ENCODE results near the gene SLC5A4.
"Not testable (repeated sequence)": the region's sequence is repeated elsewhere in the genome, so short reads cannot be mapped to it uniquely, and the experiment has no call there.

SLC5A4 gene

DNA sequence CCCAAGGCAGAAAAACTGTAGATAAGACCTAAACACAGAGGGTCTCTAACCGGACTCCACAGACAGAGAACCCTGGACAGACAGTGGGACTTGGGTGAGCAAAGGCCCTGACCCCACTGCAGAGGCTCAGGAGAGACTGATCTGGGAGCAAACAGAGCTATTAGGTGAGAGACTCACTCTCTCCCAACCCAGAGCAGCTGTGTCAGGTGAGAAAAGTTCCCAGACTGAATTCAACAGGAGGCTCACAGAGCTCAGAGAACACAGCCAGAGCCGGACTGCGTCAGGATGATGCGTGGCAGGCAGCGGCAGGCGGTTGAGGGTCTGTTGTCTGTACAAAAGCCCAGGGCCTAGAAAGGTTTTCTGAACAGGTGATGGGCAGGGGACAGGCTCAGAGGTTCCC, 55.8 kb downstream of the SLC5A4 start:
- no peak for ATAC-seq

DNA sequence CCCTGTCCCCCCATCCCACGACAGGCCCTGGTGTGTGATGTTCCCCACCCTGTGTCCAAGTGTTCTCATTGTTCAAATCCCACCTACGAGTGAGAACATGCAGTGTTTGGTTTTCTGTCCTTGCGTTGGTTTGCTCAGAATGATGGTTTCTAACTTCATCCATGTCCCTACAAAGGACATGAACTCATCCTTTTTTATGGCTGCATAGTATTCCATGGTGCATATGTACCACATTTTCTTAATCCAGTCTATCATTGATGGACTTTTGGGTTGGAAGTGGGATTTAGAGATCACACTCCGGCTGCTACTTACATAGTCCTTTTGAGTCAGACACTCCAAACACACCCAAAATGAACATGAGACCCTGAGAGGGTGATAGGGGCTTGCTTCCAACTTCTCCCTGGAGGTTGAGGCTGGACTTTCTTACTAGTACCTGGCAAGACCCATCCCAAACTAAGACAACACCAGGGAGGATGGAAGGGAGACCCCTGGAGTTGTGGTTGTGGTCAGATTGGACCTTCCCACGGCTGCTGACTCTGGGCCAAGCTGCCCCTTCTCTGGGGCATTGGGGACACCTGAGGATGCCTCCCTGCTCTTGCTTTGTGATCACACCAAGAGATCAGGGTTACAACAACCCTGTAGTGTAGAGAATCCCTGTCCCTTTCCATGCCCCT, 57.5 kb downstream of the SLC5A4 start:
- ATAC-seq, result not testable (repeated sequence)

DNA sequence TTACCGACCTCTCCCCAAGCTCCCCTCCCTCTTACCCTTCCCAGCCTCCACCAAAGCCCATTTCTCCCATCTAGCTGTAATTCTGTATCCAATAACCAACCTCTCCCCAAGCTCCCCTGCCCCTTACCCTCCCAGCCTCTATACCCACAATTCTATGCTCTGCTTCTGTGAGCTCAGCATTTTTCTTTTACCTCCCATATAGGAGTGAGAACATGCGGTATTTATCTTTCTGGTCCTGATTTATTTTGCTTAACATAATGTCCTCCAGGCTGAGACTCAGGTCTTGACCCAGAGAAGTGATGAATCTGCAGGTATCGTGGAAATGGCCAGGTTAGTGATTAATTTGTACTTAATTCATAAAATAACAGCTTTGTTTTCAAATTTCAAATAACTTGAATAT, 59.2 kb downstream of the SLC5A4 start:
- not testable (repeated sequence) for ATAC-seq

DNA sequence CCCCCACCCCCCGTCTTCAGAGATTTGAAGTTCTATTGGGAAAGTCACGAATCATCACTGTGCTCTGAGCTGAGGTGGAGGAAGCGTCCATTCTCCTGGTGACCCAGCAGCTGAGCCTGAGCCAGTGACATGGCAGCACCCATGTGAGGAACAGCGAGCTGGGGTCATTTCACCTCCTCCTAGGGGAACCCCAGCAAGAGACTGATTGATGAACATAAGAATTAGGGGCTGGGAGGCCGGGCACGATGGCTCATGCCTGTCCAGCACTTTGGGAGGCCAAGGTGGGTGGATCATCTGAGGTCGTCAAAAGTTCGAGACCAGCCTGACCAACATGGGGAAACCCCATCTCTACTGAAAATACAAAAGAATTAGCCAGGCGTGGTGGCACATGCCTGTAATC, 61.8 kb downstream of the SLC5A4 start:
- not testable (repeated sequence) for ATAC-seq

DNA sequence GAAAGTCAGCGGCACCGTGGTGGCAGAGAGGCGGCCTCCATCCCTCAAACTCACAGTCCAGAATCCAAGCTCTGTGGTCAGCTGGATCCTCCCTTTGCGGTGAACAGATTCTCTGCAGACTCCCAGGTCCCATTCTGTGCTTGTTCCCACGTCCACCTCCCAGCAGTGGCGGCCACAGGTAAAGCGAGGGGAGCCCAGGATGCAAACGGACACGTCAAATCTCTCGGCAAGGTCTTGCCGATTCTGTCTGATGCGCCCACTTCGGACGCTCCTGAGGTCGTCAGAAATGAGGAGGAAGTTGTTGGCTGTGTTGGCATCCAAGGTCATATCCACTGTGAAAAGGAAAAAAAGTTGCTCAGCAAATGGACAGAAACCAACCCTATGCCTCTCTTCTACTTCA, 64.1 kb downstream of the SLC5A4 start:
- ATAC-seq, result not testable (repeated sequence)

DNA sequence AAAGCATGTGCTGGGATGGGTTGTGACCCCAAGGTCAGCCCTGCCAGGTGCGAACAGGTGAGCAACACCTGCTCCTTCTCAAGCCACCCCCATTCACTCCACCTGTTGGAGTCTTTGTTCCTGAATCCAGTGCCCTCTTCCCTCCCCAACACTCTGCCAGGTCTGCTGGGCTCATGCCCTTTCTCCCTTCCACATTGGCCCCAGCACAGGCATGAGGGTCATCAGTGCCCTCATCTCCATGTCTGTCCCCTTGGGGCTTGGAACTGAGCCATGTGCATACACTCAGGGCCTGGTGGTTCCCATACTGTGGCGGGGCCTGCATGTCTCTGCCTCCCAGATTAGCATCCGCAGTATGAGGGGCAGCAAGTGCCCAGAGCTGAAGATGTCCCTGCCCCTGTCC, 69.3 kb downstream of the SLC5A4 start:
- ATAC-seq, result no peak

DNA sequence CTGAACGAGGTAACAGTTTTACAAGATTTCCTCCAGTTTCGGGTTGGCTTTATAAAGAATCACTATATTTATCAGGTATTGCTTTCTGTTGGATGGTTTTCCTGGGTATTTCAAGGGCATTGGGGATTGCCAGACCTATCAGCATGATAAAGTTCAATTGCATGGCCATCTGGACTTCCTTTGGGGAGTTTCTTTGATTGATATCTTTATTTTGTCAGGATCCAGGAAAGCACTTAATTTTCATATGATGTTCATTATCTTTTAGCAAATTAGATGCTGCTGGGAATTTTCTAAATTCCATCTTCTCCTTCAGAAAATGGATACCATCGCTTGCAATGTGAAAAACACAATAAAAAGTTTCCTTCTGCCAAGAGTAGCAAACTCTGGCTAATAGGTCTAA, 71.5 kb downstream of the SLC5A4 start:
- no peak for ATAC-seq

DNA sequence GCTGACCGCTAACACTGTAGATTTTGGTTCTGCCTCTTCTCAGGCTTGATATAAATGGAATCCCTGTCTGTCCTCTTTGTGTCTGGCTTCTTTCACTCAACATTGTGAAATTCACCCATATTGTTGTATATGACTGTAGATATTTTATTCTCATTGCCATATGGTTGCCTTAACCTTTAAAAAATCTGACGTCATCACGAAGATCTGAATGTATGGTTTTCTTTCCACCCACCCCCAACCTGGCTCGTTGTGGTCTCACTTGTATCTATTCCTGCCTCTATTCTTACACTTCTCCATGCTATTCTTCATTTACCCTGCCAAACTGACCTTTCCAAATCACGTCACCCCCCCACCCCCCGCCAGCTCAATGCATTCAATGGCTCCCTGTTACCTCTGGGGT, 74.1 kb downstream of the SLC5A4 start:
- ATAC-seq, result no peak

DNA sequence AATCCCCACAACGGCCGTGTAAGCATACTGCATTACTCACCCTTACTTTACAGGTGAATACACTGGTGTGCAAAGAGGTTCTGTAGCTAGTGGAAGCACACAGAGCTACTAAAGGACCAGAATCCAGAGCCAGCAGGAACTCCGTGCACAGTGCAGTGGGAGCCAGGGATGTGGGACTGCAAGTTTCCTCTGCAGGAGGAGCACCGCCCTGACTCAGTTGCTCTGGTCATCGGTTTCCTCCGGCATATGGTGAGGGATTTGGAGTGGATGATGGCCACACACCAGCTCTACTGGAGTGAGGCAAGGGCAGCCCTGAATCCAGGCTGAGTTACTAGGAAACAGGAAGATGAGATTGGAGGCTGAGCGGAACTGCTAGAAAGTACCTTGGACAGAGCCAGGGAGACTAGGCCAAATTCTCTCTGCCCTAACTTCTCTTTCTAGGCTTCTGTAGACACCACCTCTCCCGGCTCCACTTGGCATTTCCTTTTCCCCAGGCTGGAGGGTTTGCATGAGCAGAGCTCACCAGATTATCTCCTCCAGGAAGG, 77.9 kb downstream of the SLC5A4 start:
- ATAC-seq, result no peak

DNA sequence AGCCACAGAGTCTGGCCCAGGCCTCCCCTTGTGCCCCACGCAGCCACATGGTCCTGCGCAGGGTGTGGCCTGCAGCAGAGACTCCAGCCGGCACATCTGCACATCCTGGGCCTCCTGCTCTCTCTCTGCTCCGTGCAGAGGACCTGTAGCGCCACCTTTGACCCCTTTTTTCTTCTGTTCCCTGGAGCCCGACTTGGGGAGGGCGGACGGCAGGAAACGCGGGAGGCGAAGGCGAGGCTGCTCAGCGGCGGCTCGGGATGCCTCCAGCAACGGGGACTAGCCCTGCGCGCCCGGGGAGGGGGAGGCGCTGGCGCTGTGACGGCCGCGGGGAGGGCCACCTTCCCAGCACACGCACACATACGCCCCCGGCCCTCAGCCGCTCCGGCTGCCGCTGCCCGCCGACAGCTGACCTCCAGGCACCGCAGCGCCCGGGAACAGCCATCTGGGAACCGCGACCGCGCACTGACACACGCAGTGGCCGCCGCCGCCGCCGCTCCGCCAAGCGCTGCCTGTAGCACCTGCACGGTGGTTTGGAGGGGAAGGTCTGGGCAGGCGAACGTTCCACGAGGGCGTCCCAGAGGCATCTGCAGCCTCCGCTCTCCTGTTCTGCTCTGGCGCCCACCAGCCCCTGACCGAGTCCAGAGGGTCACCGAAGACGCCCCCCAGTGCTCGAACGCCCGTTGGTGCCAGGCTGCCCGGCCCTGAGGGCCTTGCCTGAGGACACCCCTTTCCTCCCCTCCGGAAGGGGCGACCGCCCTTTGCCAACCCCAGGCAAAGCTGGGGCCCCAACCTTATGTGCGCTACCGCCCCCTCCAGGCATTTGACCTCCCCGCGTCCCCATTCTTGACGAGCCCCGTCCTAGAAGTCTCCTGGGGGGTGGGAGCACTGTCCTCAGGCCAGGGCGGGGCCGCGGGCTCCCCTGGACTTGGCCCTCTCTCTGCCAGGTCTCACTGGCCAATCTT, 79.2 kb downstream of the SLC5A4 start:
- no peak for ATAC-seq

DNA sequence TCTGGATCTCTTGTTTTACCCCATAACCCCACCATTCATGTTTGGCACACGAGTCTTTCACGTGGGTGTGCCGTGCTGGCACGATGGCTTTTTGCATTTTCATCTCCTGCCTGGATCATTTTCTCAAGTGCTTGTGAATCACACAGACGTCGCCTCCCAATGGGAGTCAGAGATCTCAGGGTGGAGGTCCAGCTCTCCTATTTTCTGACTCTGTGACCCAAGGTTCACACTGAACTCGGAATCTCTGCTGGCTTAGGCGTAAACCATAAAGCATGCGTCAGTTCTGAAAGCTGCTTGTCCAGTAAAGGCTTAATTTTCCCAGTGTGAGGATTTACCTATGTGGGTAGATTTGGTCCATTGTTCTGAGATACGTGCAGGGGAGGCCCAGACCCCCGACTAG, 80.0 kb downstream of the SLC5A4 start:
- no peak for ATAC-seq

Measured in activated CD4-positive, CD25-positive, alpha-beta regulatory T cell treated with anti-CD3 and anti-CD28 coated beads, Interleukin-2, amount 50 U/mL, for 24 hours (primary cell).